ENCODE data around the gene TRAF3IP3.
A peak's percentile ranks its signal among the peaks of the same experiment; 100 is the strongest.

The TRAF3IP3 gene

DNA sequence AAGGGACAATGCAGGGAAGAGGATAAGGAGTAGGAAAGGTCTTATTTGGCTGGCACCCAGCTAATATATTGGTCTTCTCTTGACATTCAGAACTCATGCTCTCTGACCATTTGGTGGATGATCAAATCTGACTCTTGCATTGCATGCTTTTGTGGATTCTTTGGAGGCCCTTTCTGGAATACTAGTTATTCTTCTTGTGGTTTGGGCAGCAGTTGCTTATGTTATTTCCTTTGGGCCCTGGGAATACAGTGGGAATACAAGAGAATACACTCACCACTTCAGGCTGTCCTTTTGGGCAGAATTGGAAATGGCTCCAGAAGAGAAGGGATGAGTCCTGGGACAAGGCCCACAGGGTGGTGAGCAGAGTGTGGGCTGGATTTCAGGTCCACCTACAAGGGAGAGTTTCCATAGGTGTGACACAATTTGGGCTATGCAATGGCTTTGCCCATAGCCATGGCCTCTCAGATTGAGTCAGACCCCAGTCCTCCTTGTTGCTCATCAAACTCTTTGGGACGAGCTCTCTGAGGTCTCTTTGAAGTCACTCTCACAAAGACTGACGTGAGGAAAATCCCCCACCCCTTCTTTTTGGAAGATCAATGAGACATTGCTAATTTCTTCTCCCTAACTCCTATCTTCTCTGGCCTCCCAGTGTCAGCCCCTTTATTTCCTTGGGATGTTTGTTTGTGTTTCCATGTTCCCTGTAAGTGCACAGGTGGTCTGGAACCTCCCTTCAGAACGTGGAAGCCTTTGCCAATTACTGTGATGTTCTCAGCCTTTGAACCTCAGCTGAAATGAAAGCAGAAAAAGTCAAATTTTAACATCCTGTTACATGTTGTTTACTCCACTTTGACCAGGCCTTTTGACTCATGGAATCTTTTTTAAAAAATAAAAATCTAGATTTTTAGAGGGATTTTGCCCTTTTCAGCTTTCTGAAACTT lies 31.8 kb upstream of the TRAF3IP3 start:
- TF ChIP-seq, protein P1, sequence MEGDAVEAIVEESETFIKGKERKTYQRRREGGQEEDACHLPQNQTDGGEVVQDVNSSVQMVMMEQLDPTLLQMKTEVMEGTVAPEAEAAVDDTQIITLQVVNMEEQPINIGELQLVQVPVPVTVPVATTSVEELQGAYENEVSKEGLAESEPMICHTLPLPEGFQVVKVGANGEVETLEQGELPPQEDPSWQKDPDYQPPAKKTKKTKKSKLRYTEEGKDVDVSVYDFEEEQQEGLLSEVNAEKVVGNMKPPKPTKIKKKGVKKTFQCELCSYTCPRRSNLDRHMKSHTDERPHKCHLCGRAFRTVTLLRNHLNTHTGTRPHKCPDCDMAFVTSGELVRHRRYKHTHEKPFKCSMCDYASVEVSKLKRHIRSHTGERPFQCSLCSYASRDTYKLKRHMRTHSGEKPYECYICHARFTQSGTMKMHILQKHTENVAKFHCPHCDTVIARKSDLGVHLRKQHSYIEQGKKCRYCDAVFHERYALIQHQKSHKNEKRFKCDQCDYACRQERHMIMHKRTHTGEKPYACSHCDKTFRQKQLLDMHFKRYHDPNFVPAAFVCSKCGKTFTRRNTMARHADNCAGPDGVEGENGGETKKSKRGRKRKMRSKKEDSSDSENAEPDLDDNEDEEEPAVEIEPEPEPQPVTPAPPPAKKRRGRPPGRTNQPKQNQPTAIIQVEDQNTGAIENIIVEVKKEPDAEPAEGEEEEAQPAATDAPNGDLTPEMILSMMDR (conservative IDR thresholded peaks at IDR 0.05; ENCODE audit: control insufficient read depth, insufficient read depth, low read depth, low read length) = no peak

DNA sequence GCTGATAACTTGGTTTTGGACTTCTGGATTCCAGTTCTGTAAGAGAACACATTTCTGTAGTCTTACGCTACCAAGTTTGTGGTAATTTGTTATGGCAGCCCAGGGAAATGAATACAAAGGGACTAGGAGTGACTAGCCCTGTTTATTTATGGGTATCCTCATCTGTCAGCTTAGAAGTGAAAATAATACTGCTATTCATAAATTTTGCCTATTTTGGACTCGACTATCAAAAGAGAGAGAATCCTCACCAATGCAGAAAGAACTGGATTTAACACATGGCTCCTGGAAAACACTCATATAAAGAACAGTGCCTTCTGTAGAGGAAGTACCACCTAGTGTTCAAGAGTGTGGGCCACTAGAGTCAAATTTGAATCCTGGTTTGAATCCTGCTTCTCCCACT lies 28.6 kb upstream of the TRAF3IP3 start:
- no peak for DNase-seq (ENCODE audit: low read depth)
- no peak overlapping the region for H3K4me3 ChIP-seq (ENCODE audit: control insufficient read depth, low read depth, low read length)

More for the DNA sequence above, 31.8 kb upstream of the TRAF3IP3 start:
- no peak overlapping the region for H3K4me3 ChIP-seq (ENCODE audit: control insufficient read depth, low read depth, low read length)
- DNase-seq (ENCODE audit: low read depth) = peak; percentile 18

DNA sequence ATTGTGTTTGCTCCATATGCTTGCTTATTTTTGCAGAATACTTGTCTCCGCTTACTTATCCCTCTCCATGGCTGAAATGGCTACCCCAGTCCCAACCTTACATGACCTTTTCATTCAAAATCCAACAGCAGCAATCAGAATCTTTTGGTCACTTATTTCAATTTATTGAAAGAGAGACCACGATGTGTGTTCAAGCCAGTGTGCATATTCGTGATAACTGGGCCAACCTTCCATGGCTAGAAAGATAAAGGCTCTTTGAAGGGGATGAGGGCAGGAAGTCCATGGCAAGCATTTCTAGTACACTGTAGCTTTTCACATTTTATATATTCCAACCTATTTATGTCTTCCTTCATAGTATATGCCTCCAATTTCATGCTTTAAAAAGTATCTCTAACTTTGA lies 28.1 kb upstream of the TRAF3IP3 start:
- no peak for DNase-seq (ENCODE audit: low read depth)
- no peak overlapping the region for H3K4me3 ChIP-seq (ENCODE audit: control insufficient read depth, low read depth, low read length)
- TF ChIP-seq, protein P1 (conservative IDR thresholded peaks at IDR 0.05; ENCODE audit: control insufficient read depth, insufficient read depth, low read depth, low read length) = no peak

More for the DNA sequence above, 28.6 kb upstream of the TRAF3IP3 start:
- TF ChIP-seq, protein P1 (conservative IDR thresholded peaks at IDR 0.05; ENCODE audit: control insufficient read depth, insufficient read depth, low read depth, low read length) = no peak

DNA sequence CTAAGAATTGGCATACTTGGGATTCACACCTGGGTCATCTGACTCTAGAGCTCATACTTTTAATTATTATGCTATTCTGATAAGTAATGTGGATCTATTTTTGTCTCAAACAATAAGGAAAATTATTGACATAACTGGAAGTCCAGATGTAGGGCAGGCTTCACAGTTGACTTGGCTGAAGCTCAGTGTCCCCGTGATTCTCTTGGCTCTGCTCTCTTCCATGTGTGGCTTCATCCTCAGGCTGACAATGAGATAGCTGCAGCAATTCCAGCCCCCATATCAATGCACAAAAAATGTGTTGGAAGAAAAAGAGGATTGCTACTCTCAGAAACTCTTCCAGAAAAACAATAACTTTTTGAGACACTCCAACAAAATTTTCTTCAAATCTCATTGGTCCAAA lies 27.4 kb upstream of the TRAF3IP3 start:
- DNase-seq (ENCODE audit: low read depth) = no peak
- H3K4me3 ChIP-seq (ENCODE audit: control insufficient read depth, low read depth, low read length) = no peak overlapping the region
- TF ChIP-seq, protein P1 (conservative IDR thresholded peaks at IDR 0.05; ENCODE audit: control insufficient read depth, insufficient read depth, low read depth, low read length) = no peak

DNA sequence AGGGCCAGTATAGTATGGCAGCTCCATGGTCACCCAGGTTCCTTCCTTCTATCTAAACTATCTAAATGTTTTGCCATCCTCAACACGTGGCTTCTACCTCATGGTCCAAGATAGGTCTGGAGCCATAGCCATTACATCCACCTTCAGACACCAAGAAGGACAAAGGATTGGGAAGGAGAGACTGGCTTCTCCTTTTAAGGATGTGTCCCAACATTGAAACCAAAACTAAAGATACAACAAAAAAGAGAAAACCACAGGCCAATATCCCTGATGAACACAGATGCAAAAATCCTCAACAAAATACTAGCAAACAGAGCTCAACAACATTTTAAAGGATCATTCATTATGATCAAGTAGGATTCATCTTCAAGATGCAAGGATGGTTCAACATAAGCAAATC lies 26.4 kb upstream of the TRAF3IP3 start:
- DNase-seq (ENCODE audit: low read depth) = no peak
- TF ChIP-seq, protein P1 (conservative IDR thresholded peaks at IDR 0.05; ENCODE audit: control insufficient read depth, insufficient read depth, low read depth, low read length) = no peak
- H3K4me3 ChIP-seq (ENCODE audit: control insufficient read depth, low read depth, low read length) = no peak overlapping the region

DNA sequence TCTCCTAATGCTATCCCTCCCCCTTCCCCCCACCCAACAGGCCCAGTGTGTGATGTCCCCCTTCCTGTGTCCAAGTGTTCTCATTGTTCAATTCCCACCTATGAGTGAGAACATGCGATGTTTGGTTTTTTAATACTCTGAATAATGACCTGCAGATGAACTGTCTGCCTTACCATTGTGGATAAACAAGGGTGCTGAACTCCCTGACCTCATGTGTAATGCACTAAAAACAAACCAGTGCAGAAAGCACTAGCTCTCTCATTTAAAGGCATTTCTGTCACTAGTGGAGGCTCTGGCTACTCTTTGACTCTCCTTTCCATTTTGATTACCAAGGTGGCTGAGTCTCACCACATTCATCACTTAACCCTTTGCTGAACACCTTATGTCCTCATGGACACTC lies 23.1 kb upstream of the TRAF3IP3 start:
- DNase-seq (ENCODE audit: low read depth) = peak; percentile 27
- H3K4me3 ChIP-seq (ENCODE audit: control insufficient read depth, low read depth, low read length) = no peak overlapping the region

More for the DNA sequence above, 23.1 kb upstream of the TRAF3IP3 start:
- TF ChIP-seq, protein P1 (conservative IDR thresholded peaks at IDR 0.05; ENCODE audit: control insufficient read depth, insufficient read depth, low read depth, low read length) = no peak
